CD4-positive, alpha-beta T cell treated with Interleukin-17A for 1 hour (primary cell): Measurements from ENCODE around the gene CCDC188.

Experiments
- DNase-seq: peaks from one replicate; pipeline ENCODE4 v3.0.0-alpha.2; 2020

CCDC188 gene

DNA sequence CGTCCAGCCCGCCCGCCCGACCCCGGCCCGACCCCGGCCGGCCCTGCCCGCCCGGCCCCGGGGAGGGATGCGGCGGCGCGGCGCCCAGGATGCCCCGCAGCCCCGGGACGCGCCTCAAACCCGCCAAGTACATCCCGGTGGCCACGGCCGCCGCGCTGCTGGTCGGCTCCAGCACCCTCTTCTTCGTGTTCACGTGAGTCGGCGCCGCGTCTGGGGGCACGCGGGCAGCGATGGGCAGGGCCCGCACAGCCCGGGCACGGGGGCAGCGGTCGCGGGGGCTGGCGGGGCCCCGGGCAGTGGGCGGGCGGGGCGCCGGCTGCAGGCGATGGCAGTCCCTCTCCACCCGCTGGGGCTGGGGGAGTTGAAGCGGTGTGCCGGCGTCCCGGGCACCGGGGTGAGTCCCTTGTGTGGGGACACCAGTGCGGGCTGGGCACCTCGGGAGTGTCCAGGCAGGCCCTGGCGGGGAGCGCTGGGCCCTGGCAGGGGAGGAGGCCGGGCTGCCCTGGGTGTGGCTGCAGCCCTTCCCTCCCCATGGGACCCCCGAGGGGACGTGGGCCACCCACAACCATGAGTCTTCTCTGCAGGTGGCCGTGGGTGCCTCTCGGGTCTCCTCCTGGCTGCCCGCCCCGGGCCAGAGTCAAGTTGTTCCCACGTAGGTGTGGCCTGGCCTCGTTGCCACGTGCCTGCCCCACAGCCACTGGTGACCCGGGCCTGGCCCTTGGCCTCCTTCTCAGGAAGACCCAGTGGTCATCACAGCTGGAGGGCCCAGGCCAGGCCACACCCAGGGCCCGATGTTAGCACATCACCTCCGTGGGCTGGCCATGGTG is 18.8 kb downstream of the CCDC188 start:
- DNase-seq: peak; percentile 20

DNA sequence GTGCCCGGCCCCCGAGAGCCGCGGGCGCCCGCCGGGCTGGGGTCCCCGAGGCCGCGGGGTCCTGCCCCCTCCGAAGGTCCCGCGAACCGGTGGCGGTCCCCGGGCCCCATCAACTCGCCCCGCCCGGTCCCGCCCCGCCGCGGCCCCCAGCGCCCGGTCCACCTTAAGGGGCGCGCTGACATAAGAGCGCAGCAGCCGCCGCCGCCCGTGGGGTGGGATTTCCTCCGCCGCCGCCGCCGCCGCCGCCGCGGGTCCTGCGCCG is 19.3 kb downstream of the CCDC188 start, which contains the start of gene ZDHHC8:
ZDHHC8 (plus strand) TSS at position 208 of the 262 bp plus-strand sequence. CDS start 144 bp downstream, outside the sequence.
- DNase-seq: peak; percentile 45

- DNase-seq: peak; percentile 80
These were observed 19.9 kb downstream of the CCDC188 start for GRCh38 chr22:20130731-20131596.

DNA sequence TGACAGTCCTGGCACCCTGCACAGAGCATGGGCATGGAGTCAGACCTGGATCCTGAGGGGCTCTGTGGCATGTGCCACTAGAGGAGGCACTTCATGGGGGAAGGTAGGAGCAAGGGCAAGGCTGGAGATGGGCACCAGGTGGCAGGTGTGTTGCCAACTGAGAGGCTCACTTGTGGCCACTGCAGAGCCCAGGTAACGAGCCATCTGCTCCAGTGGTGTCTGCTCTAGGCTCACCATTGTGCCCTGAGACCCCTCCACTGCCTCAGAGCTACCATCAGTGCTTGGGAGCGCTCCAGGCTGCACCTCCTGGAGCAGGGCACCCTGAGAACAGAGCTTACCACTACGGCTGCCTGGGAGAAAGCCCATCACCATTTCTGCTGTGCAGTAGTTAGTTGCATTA is 20.5 kb downstream of the CCDC188 start:
- DNase-seq: peak; percentile 28

- DNase-seq: no peak
These were observed 21.2 kb downstream of the CCDC188 start for GRCh38 chr22:20129747-20130014.

- DNase-seq: peak; percentile 68
These were observed 21.7 kb downstream of the CCDC188 start for GRCh38 chr22:20128902-20129746.

GRCh38 chr22:20128619-20128901 is 22.3 kb downstream of the CCDC188 start:
- DNase-seq: no peak

- no peak for DNase-seq
These were observed 22.8 kb downstream of the CCDC188 start for GRCh38 chr22:20127869-20128618.

GRCh38 chr22:20127318-20127868 is 23.5 kb downstream of the CCDC188 start:
- no peak for DNase-seq

DNA sequence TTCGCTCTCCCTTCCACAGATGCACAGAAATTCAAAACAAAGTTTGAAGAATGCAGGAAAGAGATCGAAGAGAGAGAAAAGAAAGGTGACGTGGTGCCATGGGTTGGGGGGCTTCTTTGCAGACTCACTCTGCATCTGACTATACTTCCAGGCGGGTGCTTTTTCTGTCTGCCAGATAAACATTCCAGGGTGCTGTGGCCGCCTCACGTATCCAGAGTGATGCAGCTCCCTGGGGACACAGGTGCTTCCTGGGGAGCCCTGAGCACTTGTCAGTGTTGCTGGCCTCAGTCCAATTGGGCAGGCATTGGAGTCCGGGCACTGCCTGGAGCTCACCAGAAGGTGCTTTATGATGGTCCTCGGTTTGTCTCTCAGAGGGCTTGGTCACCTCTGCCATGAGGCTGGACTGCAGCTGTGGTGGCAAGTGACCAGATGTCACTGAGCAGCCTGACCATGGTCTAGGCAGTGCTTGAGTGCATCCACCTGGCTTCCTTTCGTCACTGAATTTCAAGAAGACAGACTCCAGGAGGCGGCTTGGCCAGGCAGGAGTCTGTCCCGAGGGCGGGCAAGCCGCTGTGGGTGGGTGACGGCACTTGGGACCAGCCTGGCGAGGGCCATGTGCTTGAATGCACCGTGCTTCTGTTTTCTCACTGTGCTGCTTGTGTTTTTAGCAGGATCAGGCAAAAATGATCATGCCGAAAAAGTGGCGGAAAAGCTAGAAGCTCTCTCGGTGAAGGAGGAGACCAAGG is 24.4 kb downstream of the CCDC188 start:
- no peak for DNase-seq

DNA sequence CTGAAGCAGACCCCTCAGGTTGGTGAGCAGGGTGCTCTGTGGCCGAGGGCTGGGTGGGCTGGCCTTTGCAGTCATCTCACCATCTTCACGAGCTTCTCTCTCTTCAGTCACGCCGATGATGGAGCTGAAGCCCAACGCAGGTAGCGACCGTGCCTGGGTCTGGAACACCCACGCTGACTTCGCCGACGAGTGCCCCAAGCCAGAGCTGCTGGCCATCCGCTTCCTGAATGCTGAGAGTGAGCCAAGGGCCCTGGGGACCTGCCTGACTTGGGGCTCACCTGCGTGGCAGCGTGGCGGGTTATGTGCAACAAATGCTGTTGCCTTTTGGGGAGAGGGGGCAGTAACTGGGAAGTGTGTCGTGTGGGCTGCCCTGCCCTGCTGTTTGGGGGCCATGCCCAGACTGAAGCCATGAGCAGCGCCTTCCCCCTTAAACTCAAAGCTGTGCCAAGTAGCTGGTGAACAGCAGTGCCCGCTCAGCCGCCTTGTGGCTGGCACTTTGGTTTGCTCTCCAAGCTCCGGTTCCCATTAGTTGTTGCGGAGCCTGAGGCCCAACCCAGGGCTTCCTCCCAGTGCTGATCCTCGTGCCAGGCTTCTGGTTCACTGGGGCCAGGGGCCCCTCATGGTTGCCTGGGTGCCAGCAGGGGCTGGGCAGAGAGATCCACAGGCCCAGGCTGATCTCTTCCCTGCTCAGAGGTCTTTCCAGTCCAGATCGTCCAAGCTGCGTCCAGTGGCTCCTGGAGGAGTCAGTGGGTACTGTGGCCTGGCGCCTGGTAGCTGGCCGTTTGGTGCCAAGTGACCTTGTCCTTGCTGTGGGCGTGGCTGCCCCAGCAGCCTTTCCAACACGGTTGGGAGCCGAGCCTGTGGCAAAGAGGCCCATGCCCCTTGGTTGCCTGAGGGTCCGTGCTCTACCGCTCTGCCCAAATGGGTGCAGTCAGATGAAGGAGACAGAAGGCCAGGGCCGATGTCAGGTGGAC is 25.4 kb downstream of the CCDC188 start:
- DNase-seq: no peak

- DNase-seq: no peak
These were observed 26.6 kb downstream of the CCDC188 start for GRCh38 chr22:20124083-20124787.

GRCh38 chr22:20123366-20124082 is 27.3 kb downstream of the CCDC188 start:
- DNase-seq: no peak

DNA sequence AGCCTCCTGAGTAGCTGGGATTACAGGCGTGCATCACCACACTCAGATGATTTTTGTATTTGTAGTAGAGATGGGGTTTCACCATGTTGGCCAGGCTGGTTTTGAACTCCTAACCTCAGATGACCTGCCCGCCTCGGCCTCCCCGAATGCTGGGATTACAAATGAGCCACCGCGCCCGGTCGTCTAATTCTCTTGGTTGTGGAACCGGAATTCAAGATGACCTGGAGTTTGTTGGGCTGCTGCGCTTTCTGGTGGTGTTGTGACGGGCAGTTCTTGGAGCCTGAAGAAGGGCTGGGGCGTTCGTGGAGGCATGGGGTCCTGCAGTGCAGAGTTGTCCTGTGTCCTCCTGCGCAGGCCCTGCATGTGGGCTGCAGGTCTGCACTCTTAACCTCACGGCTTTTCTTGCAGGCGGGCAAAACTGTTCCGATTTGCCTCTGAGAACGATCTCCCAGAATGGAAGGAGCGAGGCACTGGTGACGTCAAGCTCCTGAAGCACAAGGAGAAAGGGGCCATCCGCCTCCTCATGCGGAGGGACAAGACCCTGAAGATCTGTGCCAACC is 28.9 kb downstream of the CCDC188 start:
- no peak for DNase-seq

DNA sequence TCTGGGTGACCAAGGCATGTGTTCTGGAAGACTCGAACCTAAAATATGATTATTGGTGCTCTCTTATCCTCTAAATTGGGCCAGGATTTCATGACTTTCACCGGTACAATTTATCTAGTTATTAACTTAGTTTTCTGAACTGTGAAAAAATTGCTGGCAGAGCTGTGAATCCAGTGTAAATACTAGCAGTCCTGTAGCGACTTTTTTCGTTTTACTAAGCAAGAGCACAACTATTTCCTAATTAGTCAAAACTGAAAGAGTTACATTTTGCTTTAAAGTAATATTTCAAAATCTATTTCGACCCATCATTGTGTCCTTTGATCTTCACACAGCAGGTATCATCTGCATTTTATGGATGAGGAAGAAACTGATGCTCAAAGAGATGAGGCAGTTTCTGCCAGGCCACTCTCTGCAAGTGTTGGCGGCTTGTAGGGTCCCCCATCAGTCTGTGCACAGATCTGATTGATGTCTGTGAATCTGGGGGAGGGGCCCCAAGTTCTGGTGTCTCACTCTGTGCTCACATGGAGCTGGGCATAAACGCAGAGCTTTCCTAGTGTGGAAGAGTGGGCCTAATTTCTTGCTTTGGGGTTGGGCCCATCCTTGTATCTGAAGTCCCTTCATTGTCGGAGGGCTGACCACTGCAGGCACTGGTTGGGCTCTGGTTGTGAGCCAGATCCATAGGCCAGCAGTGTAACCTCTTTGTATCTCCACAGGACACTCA is 32.4 kb downstream of the CCDC188 start:
- no peak for DNase-seq

- peak; percentile 61 for DNase-seq
These were observed 33.1 kb downstream of the CCDC188 start for GRCh38 chr22:20117633-20118299.

GRCh38 chr22:20116951-20117632 is 33.8 kb downstream of the CCDC188 start, which contains the start of gene TRMT2A:
TSS of gene TRMT2A (minus strand) at chr22:20117226. CDS start at chr22:20116906, 320 bp downstream.
- DNase-seq: peak; percentile 97
